ENCODE results near the gene CRB3.

CRB3 gene

GRCh38 chr19:6484831-6485230, 20.8 kb downstream of the CRB3 start:
- no peaks in the 10 kb centered on the region for H3K9me3 ChIP-seq
- H3K4me3 ChIP-seq (ENCODE audit: low read depth, low read length): no peak overlapping the region
- no peaks in the 10 kb centered on the region for H3K36me3 ChIP-seq
- TF ChIP-seq CTCF (IDR thresholded peaks at IDR 0.05; ENCODE audit: low read depth, low read length): no peak
- H3K4me1 ChIP-seq: no peaks in the 10 kb centered on the region
- no peak for DNase-seq
- H3K27me3 ChIP-seq: no peaks in the 10 kb centered on the region; the same call in 1 of the 2 replicates

- Histone ChIP-seq H3K36me3 (no peaks in the 10 kb centered on the region), H3K9me3 (no peaks in the 10 kb centered on the region), H3K4me1 (no peaks in the 10 kb centered on the region), H3K27me3 (no peaks in the 10 kb centered on the region; the same call in 1 of the 2 replicates), H3K4me3 (ENCODE audit: low read depth, low read length) (no peak overlapping the region)
- no peak for TF ChIP-seq CTCF (IDR thresholded peaks at IDR 0.05; ENCODE audit: low read depth, low read length)
- no peak for DNase-seq
Measured at GRCh38 chr19:6489278-6490061, 25.4 kb downstream of the CRB3 start.

GRCh38 chr19:6490134-6490533, 26.1 kb downstream of the CRB3 start:
- no peaks in the 10 kb centered on the region for H3K4me1 ChIP-seq
- TF ChIP-seq CTCF (IDR thresholded peaks at IDR 0.05; ENCODE audit: low read depth, low read length): no peak
- no peaks in the 10 kb centered on the region; the same call in 1 of the 2 replicates for H3K27me3 ChIP-seq
- no peak for DNase-seq
- H3K36me3 ChIP-seq: no peaks in the 10 kb centered on the region
- H3K9me3 ChIP-seq: no peaks in the 10 kb centered on the region
- no peak overlapping the region for H3K4me3 ChIP-seq (ENCODE audit: low read depth, low read length)

GRCh38 chr19:6491802-6492592, 27.9 kb downstream of the CRB3 start:
- no peak overlapping the region for H3K4me3 ChIP-seq (ENCODE audit: low read depth, low read length)
- no peak for TF ChIP-seq CTCF (IDR thresholded peaks at IDR 0.05; ENCODE audit: low read depth, low read length)
- H3K36me3 ChIP-seq: no peaks in the 10 kb centered on the region
- no peaks in the 10 kb centered on the region for H3K9me3 ChIP-seq
- no peaks in the 10 kb centered on the region; the same call in 1 of the 2 replicates for H3K27me3 ChIP-seq
- H3K4me1 ChIP-seq: no peaks in the 10 kb centered on the region
- DNase-seq: no peak

GRCh38 chr19:6494438-6495036, 30.5 kb downstream of the CRB3 start:
- no peaks in the 10 kb centered on the region for H3K27me3 ChIP-seq
- H3K4me1 ChIP-seq: no peaks in the 10 kb centered on the region
- no peak overlapping the region for H3K4me3 ChIP-seq (ENCODE audit: low read depth, low read length)
- TF ChIP-seq CTCF (IDR thresholded peaks at IDR 0.05; ENCODE audit: low read depth, low read length): no peak
- H3K36me3 ChIP-seq: no peaks in the 10 kb centered on the region
- DNase-seq: no peak
- no peaks in the 10 kb centered on the region for H3K9me3 ChIP-seq
